Pancreas (tissue), 10 donors: ENCODE data around the gene ACOXL. TPM values are rescaled to one million over a fixed set of nuclear protein-coding genes. Genes with fewer than 3 reads are reported as not detected.

Experiments
- ATAC-seq, 4 donors: fragments of 200-7000 bp; cut with Tn5 transposase; one replicate each; pipeline versions ENCODE4 v1.8.0 to v1.9.1; 2020; ENCODE audit warnings: mild to moderate bottlenecking in 4 of 4, moderate library complexity in 4 of 4
- DNase-seq, 6 donors: peaks; one replicate each; pipeline ENCODE4 v3.0.0-alpha.2; 2020
- FAIRE-seq: peaks from 2 replicates; lab custom pipeline; 2012; peaks lifted over from hg19 to GRCh38; lab: Jason Lieb, UNC
- H3K27ac ChIP-seq, 4 donors: fragments of 200-600 bp; sonication (generic); 1 replicate in 3 of 4; 2 replicates in 1 of 4; pipeline versions ENCODE4 v1.5.0 to v1.8.0; 2020
- H3K27me3 ChIP-seq, 4 donors: fragments of 200-600 bp; one replicate each; pipeline ENCODE4 v1.8.0; 2021
- H3K36me3 ChIP-seq, 3 donors: fragments of 200-600 bp; sonication (generic) in 1 of 3; one replicate each; pipeline versions ENCODE4 v1.5.0 to v1.8.0; 2020 to 2021
- H3K4me1 ChIP-seq, 3 donors: fragments of 200-600 bp; one replicate each; pipeline ENCODE4 v1.8.0; 2021
- H3K4me3 ChIP-seq, 4 donors: fragments of 200-600 bp; sonication (generic) in 2 of 4; one replicate each; pipeline versions ENCODE4 v1.5.0 to v1.8.0; 2020 to 2021
- H3K9me3 ChIP-seq, 4 donors: fragments of 200-600 bp; one replicate each; pipeline ENCODE4 v1.8.0; 2021
- CTCF ChIP-seq, 4 donors: fragments of 200-600 bp; sonication (generic) in 3 of 4; IDR thresholded peaks; one replicate each; pipeline versions ENCODE4 v1.5.0 to v1.8.0; 2021; ENCODE audit warnings: antibody characterized with exemption in 4 of 4
- WGBS, 2 donors: extraction: QIAGEN DNeasy Blood & Tissue Kit; methylation state at CpG; one replicate each; pipeline ENCODE4 v1.1.7; 2013; 5-methylcytosine and 5-hydroxymethylcytosine counted together
- intact Hi-C, 3 donors: fragments of 100-400 bp; cut with DNase I; formaldehyde crosslinking; loops; one replicate each; pipeline versions ENCODE4 v1.11.1 to v1.14.2; 2022
- polyA plus RNA-seq, 2 donors: library from polyadenylated mRNA; stranded (reverse); fragments of 200-250 nt; gene quantifications; one replicate each; pipeline ENCODE4 v1.2.3, GENCODE V29; 2013
- total RNA-seq, 6 donors: library from RNA; stranded (reverse); fragmentation: NEBNext Ultra II Directional in 4 of 6; extraction: Animal tissue kit (Norgen Biotek cat#: 25700) in 4 of 6; gene quantifications; one replicate each; pipeline versions ENCODE4 v1.2.1 to v1.2.4, GENCODE V29; 2021 to 2023
- donor health status: healthy with polysubstance abuse.
- donor health status: DM: no; HTN: no; CAD: no; lungs with moderate emphysema.
- donor health status: DM: no; HTN: no; CAD: no.
- donor health status: control.
- donor health status: control.
- donor health status: Bipolar disorder and iron deficiency.
- donor health status: DM: yes; HTN: yes; CAD: no.
- donor health status: DM: no; HTN: no; CAD: no.
- donor health status: DM: no; HTN: no; CAD: no.
- donor health status: DM: yes; HTN: yes; CAD: no.

ACOXL gene
- total and polyA plus RNA-seq, 8 donors: 0.06 to 0.75 (median 0.21) TPM; not detected in 2

- ATAC-seq: no peak
- 71 to 78% methylated on average over 6 of the region's 6 CpGs for WGBS, 2 donors
Observed at GRCh38 chr2:110714452-110715224, 17.7 kb upstream of the ACOXL start.

GRCh38 chr2:110716959-110717645 is 15.3 kb upstream of the ACOXL start:
- FAIRE-seq (no peak), ATAC-seq (no peak), DNase-seq (no peak)
- Histone ChIP-seq H3K36me3 (no peaks in the 10 kb centered on the region), H3K4me1 (no peaks in the 10 kb centered on the region), H3K27me3 (no peaks in the 10 kb centered on the region), H3K9me3 (no peaks in the 10 kb centered on the region), H3K27ac (no peak overlapping the region), H3K4me3 (no peak overlapping the region)
- intact Hi-C loops: no loop called here
- TF ChIP-seq CTCF (IDR thresholded peaks at IDR 0.05): no peak
- WGBS, 2 donors: 69 to 80% methylated on average over 3 of the region's 3 CpGs

More at GRCh38 chr2:110714452-110715224, 17.7 kb upstream of the ACOXL start:
- H3K4me3 ChIP-seq: no peak overlapping the region
- no peak for DNase-seq
- H3K9me3 ChIP-seq: no peaks in the 10 kb centered on the region
- intact Hi-C loops: no loop called here
- H3K27ac ChIP-seq: no peak overlapping the region
- H3K27me3 ChIP-seq: peaks cover 0 to under 1% (median 0%) of the 10 kb centered on the region in 4 donors
- H3K4me1 ChIP-seq: no peaks in the 10 kb centered on the region
- FAIRE-seq: no peak
- H3K36me3 ChIP-seq: no peaks in the 10 kb centered on the region
- TF ChIP-seq CTCF (IDR thresholded peaks at IDR 0.05): no peak

- H3K36me3 ChIP-seq: no peaks in the 10 kb centered on the region
- no peak overlapping the region for H3K4me3 ChIP-seq
- H3K4me1 ChIP-seq: no peaks in the 10 kb centered on the region
- intact Hi-C loops: no loop called here
- ATAC-seq (peak in 1 of 4 donors; percentile 32), FAIRE-seq (no peak), DNase-seq (no peak)
- H3K27me3 ChIP-seq: no peaks in the 10 kb centered on the region
- H3K9me3 ChIP-seq: no peaks in the 10 kb centered on the region
- WGBS, 2 donors: 65 to 75% methylated on average over 4 of the region's 4 CpGs
- TF ChIP-seq CTCF (IDR thresholded peaks at IDR 0.05): no peak
- H3K27ac ChIP-seq: no peak overlapping the region
Observed at GRCh38 chr2:110717734-110718133, 14.6 kb upstream of the ACOXL start.

GRCh38 chr2:110718382-110718781 is 14.0 kb upstream of the ACOXL start:
- Histone ChIP-seq H3K27ac (no peak overlapping the region), H3K4me1 (no peaks in the 10 kb centered on the region), H3K9me3 (no peaks in the 10 kb centered on the region), H3K27me3 (no peaks in the 10 kb centered on the region), H3K4me3 (no peak overlapping the region), H3K36me3 (no peaks in the 10 kb centered on the region)
- 73 to 77% methylated on average over 2 of the region's 2 CpGs for WGBS, 2 donors
- DNase-seq (no peak), FAIRE-seq (no peak), ATAC-seq (no peak)
- TF ChIP-seq CTCF (IDR thresholded peaks at IDR 0.05): no peak
- intact Hi-C loops: no loop called here

GRCh38 chr2:110718990-110719389 is 13.4 kb upstream of the ACOXL start:
- no peaks in the 10 kb centered on the region for H3K4me1 ChIP-seq
- H3K36me3 ChIP-seq: no peaks in the 10 kb centered on the region
- no peak for FAIRE-seq
- no peak for DNase-seq
- no peaks in the 10 kb centered on the region for H3K9me3 ChIP-seq
- no peak for ATAC-seq
- intact Hi-C loops: no loop called here
- H3K4me3 ChIP-seq: no peak overlapping the region
- TF ChIP-seq CTCF (IDR thresholded peaks at IDR 0.05): no peak
- H3K27me3 ChIP-seq: no peaks in the 10 kb centered on the region
- 56 to 62% methylated on average over 2 of the region's 2 CpGs for WGBS, 2 donors
- no peak overlapping the region for H3K27ac ChIP-seq
